ENCODE data around the gene RPP40.

DNA sequence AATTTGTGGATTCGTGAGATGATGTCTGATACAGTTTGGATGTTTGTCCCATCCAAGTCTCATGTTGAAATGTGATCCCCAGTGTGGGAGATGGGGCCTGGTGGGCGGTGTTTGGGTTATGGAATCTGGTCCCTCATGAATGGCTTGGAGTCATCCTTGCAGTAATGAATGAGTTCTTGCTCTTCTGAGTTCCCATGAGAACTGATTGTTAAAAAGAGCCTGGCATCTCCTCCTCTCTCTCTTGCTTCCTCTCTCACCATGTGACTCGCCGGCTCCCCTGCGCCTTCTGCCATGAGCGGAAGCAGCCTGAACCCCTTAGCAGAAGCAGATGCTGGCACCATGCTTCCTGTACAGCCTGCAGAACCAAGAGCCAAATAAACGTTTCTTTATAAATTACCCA lies 30.5 kb upstream of the RPP40 start:
- TF ChIP-seq, protein P1, sequence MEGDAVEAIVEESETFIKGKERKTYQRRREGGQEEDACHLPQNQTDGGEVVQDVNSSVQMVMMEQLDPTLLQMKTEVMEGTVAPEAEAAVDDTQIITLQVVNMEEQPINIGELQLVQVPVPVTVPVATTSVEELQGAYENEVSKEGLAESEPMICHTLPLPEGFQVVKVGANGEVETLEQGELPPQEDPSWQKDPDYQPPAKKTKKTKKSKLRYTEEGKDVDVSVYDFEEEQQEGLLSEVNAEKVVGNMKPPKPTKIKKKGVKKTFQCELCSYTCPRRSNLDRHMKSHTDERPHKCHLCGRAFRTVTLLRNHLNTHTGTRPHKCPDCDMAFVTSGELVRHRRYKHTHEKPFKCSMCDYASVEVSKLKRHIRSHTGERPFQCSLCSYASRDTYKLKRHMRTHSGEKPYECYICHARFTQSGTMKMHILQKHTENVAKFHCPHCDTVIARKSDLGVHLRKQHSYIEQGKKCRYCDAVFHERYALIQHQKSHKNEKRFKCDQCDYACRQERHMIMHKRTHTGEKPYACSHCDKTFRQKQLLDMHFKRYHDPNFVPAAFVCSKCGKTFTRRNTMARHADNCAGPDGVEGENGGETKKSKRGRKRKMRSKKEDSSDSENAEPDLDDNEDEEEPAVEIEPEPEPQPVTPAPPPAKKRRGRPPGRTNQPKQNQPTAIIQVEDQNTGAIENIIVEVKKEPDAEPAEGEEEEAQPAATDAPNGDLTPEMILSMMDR (conservative IDR thresholded peaks at IDR 0.05; ENCODE audit: low read depth, low read length), result no peak
- TF ChIP-seq EZH2 (IDR thresholded peaks at IDR 0.05; ENCODE audit: borderline replicate concordance, low read depth, low read length, poor library complexity, severe bottlenecking), result no peak

All from A673 (cell line).